Astrocyte of the spinal cord (primary cell): ENCODE results near the gene RPRD1A.

Source experiments
- DNase-seq: peaks from one replicate; pipeline ENCODE4 v3.0.0; 2011; ENCODE audit warnings: low read depth, low spot score
- H3K4me3 ChIP-seq: 2 replicates; pipeline ENCODE4 v1.5.1; 2011; ENCODE audit warnings: low read depth, mild to moderate bottlenecking, low read length, moderate library complexity
- in situ Hi-C: cut with HindIII; loops from 2 replicates; pipeline ENCODE4 v1.10.0; 2017; ENCODE audit warnings: low sequenced_read_pairs
- TF ChIP-seq, protein P1 (sequence below): IDR thresholded peaks from 2 replicates; pipeline ENCODE4 v1.5.1; 2012; ENCODE audit warnings: low read depth, mild to moderate bottlenecking, low read length, inconsistent platforms

RPRD1A gene

DNA sequence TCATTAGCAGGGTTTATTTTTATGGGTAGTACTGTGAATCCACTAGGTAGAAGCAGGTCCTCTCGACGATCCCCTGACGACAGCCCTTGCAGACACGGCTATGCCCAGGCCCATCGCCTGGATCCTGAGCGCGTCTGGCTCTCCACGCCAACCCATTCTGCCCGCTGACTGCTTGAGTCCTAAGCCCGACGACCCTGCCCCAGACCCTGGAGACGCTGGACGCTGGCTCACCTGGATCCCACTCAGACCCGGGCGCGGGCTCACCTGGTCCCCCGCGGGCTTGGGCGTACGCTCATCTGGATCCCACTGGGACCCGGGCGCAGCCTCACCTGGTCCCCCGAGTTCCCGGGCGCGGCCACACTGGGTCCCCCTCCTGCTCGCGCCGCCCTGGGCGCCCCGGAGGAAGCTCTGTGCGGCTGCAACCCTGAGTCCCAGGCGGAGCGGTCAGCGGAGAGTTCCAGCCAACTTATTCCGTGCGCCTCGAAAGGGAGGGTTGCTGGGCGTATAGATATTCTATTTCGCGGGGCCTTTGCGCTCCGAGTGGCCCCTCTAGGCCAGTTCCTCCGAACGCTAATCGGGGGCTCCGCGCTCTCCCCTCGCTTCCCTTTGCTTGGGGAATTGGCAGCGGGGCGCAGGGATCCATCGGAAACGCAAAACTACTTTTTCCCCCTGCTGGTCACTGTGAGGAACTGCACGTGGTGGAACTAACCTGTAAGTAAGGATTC, 117.3 kb downstream of the RPRD1A start:
- TF ChIP-seq, protein P1, sequence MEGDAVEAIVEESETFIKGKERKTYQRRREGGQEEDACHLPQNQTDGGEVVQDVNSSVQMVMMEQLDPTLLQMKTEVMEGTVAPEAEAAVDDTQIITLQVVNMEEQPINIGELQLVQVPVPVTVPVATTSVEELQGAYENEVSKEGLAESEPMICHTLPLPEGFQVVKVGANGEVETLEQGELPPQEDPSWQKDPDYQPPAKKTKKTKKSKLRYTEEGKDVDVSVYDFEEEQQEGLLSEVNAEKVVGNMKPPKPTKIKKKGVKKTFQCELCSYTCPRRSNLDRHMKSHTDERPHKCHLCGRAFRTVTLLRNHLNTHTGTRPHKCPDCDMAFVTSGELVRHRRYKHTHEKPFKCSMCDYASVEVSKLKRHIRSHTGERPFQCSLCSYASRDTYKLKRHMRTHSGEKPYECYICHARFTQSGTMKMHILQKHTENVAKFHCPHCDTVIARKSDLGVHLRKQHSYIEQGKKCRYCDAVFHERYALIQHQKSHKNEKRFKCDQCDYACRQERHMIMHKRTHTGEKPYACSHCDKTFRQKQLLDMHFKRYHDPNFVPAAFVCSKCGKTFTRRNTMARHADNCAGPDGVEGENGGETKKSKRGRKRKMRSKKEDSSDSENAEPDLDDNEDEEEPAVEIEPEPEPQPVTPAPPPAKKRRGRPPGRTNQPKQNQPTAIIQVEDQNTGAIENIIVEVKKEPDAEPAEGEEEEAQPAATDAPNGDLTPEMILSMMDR: peak; percentile 92
- in situ Hi-C loops: no loop called here
- peak overlapping the region; percentile 51 for H3K4me3 ChIP-seq
- DNase-seq: peak; percentile 73

DNA sequence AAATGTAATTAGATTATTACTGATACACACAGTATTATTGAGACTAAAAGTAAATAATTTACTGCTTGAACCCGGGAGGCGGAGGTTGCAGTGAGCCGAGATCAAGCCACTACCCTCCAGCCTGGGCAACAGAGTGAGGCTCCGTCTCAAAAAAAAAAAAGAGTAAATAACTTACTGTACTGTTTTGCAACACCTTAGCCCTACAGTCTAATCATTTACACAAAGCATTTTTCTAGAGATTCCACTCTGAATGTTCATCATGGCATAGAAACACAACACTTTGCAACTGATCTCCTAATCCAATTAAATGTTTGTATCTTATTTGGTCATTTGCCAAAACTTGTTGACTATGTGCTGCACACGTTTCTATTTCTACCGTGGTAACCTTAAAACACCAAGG, 118.3 kb downstream of the RPRD1A start:
- TF ChIP-seq, protein P1: no peak
- H3K4me3 ChIP-seq: no peak overlapping the region
- no peak for DNase-seq
- in situ Hi-C loops: no loop called here

DNA sequence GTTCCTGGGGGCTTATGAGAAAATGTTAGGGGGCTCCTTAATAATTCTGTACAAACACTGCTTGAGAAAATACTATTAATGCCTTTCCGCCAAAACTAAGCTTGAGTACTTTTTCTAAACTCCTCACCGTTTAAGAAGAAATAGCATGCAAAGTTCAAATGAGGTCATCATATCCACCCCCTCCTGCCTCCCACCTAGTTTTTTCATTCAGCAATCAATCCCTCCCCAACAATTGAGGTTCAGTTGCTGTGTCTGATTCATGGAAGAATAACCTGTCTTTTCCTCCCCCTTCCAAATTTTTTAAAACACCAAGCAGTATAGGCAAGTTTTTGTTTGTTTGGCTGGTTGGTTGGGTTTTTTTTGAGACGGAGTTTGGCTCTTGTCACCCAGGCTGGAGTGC, 119.3 kb downstream of the RPRD1A start:
- H3K4me3 ChIP-seq: no peak overlapping the region
- no peak for DNase-seq
- in situ Hi-C loops: no loop called here
- TF ChIP-seq, protein P1: no peak

GRCh38 chr18:35942661-35943060, 124.7 kb downstream of the RPRD1A start:
- TF ChIP-seq, protein P1: no peak
- in situ Hi-C loops: no loop called here

DNA sequence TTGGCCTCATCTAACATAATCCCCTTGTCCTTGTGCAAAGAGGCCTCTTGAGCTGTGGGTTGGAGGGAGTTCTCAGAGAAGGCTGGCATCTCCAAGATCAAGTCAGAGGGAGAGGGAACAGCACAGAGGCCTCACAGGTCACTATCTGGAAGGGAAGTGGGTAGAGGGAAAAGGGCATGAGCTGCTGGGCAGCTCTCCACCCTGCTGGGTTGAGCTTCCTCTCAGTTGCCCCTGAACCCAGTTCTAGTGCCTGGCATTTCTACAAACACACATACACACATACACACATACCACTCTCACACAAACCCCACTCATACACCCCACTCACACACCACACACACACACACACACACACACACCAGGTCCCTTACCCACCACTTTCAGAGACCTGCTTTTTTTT, 125.2 kb downstream of the RPRD1A start:
- H3K4me3 ChIP-seq: no peak overlapping the region
- no peak for DNase-seq
- TF ChIP-seq, protein P1: no peak
- in situ Hi-C loops: no loop called here

More at GRCh38 chr18:35942661-35943060, 124.7 kb downstream of the RPRD1A start:
- no peak overlapping the region for H3K4me3 ChIP-seq
- DNase-seq: no peak

DNA sequence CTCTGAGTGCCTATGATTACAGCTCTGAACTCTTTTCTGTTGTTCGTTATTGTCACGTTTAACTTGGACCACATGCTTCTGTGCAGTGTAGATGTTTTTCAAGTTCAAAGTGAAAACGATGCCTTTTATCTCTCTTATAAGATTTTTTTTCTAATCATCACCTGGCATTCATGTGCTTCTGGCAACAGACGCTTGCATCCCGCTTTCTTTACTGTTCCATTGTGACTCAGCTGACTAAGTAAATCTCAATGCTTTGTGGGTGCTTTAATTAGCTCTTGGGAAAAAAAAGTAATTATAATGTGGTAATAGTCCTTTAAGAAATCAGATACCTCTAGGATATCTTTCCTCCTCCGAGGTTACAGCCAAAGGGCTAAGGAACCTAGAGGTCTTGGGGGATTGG, 126.1 kb downstream of the RPRD1A start:
- TF ChIP-seq, protein P1: no peak
- in situ Hi-C loops: no loop called here

More for the DNA sequence above, 126.1 kb downstream of the RPRD1A start:
- H3K4me3 ChIP-seq: no peak overlapping the region
- DNase-seq: no peak
